Measurements from ENCODE around the gene SLIT1.
"Not testable (repeated sequence)": the region's sequence is repeated elsewhere in the genome, so short reads cannot be mapped to it uniquely, and the experiment has no call there.

Gene SLIT1

DNA sequence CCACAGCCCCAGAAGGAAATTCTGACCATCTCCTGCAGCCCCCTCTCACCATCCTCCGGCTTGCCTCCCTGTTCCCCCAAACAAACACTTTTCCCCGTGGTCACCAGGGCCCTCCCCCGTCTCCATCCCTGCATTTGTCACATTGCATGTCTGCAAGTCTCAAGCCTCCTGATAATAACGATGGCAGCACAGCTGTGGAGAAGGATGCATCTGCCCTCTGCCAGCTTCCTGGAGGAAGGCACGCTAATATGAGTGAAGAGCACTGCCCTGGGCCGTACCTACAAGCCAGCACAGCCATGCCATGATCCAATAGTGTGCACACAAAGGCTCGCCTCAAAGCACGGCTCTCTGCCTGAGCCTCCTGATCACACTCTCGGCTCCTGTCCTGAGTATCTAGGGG is 98.5 kb downstream of the SLIT1 start:
- H3K9ac ChIP-seq (ENCODE audit: low read length): no peak overlapping the region
- no peaks in the 10 kb centered on the region for H3K4me1 ChIP-seq (ENCODE audit: control insufficient read depth, low read depth, low read length)
- H3K27me3 ChIP-seq (ENCODE audit: control insufficient read depth, insufficient read depth, low read length): no peaks in the 10 kb centered on the region
- no peak overlapping the region for H3K27ac ChIP-seq (ENCODE audit: low read length)
- no peaks in the 10 kb centered on the region for H3K9me3 ChIP-seq (ENCODE audit: control insufficient read depth, low read depth, low read length)
- H3K36me3 ChIP-seq (ENCODE audit: control insufficient read depth, low read depth, low read length): no peaks in the 10 kb centered on the region
- H3K4me3 ChIP-seq (ENCODE audit: low read length): no peak overlapping the region

GRCh38 chr10:97086530-97086929 is 99.2 kb downstream of the SLIT1 start:
- Histone ChIP-seq H3K4me1 (ENCODE audit: control insufficient read depth, low read depth, low read length) (no peaks in the 10 kb centered on the region), H3K27ac (ENCODE audit: low read length) (no peak overlapping the region), H3K9ac (ENCODE audit: low read length) (no peak overlapping the region), H3K27me3 (ENCODE audit: control insufficient read depth, insufficient read depth, low read length) (no peaks in the 10 kb centered on the region), H3K9me3 (ENCODE audit: control insufficient read depth, low read depth, low read length) (no peaks in the 10 kb centered on the region), H3K4me3 (ENCODE audit: low read length) (no peak overlapping the region), H3K36me3 (ENCODE audit: control insufficient read depth, low read depth, low read length) (no peaks in the 10 kb centered on the region)

- H3K4me1 ChIP-seq (ENCODE audit: control insufficient read depth, low read depth, low read length): peaks cover 21% of the 10 kb centered on the region
- H3K27me3 ChIP-seq (ENCODE audit: control insufficient read depth, insufficient read depth, low read length): no peaks in the 10 kb centered on the region
These were observed 102.4 kb downstream of the SLIT1 start for GRCh38 chr10:97083228-97083829.

DNA sequence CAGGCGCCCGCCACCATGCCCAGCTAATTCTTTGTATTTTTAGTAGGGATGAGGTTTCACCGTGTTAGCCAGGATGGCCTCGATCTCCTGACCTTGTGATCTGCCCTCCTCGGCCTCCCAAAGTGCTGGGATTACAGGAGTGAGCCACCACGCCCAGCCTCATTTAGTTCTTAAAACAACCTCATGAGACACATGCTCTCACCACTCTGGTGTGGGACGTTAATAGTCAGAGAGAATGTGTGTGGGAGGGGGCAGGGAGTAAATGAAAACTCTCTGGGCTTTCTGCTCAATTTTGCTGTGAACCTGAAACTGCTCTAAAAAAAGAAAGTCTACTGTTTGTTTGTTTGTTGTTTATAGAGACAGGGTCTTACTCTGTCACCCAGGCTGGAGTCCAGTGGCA is 103.2 kb downstream of the SLIT1 start:
- not testable (repeated sequence) for H3K9ac ChIP-seq (ENCODE audit: low read length); H3K9me3 ChIP-seq (ENCODE audit: control insufficient read depth, low read depth, low read length); H3K27me3 ChIP-seq (ENCODE audit: control insufficient read depth, insufficient read depth, low read length); H3K27ac ChIP-seq (ENCODE audit: low read length); H3K36me3 ChIP-seq (ENCODE audit: control insufficient read depth, low read depth, low read length); H3K4me3 ChIP-seq (ENCODE audit: low read length)
- H3K4me1 ChIP-seq (ENCODE audit: control insufficient read depth, low read depth, low read length): peaks cover 21% of the 10 kb centered on the region

More at GRCh38 chr10:97083228-97083829, 102.4 kb downstream of the SLIT1 start:
- no peaks in the 10 kb centered on the region for H3K9me3 ChIP-seq (ENCODE audit: control insufficient read depth, low read depth, low read length)
- no peak overlapping the region for H3K27ac ChIP-seq (ENCODE audit: low read length)
- H3K36me3 ChIP-seq (ENCODE audit: control insufficient read depth, low read depth, low read length): no peaks in the 10 kb centered on the region
- no peak overlapping the region for H3K9ac ChIP-seq (ENCODE audit: low read length)
- H3K4me3 ChIP-seq (ENCODE audit: low read length): no peak overlapping the region

DNA sequence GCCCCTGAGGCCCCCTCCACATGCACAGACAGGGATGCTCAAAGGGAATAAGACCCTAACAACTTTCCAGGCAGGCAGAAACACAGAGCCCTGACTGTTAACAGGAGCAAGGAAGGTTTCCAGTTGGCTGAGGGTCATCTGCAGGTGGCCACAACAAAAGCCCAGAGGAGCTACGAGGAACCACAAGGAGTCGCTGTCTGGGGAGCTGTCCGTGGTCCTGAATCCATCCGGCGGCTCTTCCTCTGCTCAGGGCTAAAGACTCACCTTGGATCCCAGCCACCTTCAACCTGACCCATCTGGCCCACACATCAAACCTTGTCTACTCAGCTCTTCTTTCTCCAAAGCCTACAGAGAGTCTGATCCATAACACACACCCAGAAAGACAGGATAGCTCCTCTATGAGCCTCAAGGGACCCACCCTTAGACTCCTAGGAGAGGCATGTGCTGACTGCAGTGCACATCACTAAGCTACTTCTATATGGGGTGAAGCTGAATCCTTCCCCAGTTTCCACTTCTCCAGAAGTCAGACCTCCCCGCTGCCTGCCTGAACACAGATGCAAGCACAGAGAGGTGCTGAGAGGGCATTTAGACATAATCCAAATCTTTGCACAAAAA is 104.0 kb downstream of the SLIT1 start:
- Histone ChIP-seq H3K9me3 (ENCODE audit: control insufficient read depth, low read depth, low read length) (no peaks in the 10 kb centered on the region), H3K27ac (ENCODE audit: low read length) (no peak overlapping the region), H3K4me3 (ENCODE audit: low read length) (no peak overlapping the region), H3K36me3 (ENCODE audit: control insufficient read depth, low read depth, low read length) (no peaks in the 10 kb centered on the region), H3K4me1 (ENCODE audit: control insufficient read depth, low read depth, low read length) (peaks cover 21% of the 10 kb centered on the region), H3K27me3 (ENCODE audit: control insufficient read depth, insufficient read depth, low read length) (no peaks in the 10 kb centered on the region), H3K9ac (ENCODE audit: low read length) (no peak overlapping the region)

- H3K36me3 ChIP-seq (ENCODE audit: control insufficient read depth, low read depth, low read length): no peaks in the 10 kb centered on the region
- H3K9ac ChIP-seq (ENCODE audit: low read length): no peak overlapping the region
- no peak overlapping the region for H3K4me3 ChIP-seq (ENCODE audit: low read length)
- H3K4me1 ChIP-seq (ENCODE audit: control insufficient read depth, low read depth, low read length): peaks cover 21% of the 10 kb centered on the region
- H3K27ac ChIP-seq (ENCODE audit: low read length): no peak overlapping the region
- H3K27me3 ChIP-seq (ENCODE audit: control insufficient read depth, insufficient read depth, low read length): no peaks in the 10 kb centered on the region
- no peaks in the 10 kb centered on the region for H3K9me3 ChIP-seq (ENCODE audit: control insufficient read depth, low read depth, low read length)
These were observed 105.5 kb downstream of the SLIT1 start for GRCh38 chr10:97080051-97080776.

DNA sequence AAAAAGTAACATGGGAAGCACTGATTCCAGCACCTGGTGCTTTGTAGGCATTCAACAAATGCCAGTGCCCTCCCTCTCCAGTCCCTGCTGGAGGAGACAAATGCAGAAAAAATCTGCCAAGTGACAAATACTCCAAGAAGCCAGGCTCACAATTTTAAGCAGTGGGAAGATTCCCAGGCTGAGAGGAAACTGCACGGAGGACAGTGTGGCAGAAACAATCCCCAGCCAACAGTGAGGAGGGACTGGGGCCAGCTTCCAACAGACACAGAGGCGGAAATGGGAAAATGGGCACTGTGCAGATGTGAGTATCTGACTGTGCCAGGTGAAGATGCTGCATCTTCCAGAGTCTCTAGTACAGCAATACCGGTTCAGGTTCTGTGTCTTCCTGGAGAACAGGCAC is 106.3 kb downstream of the SLIT1 start:
- Histone ChIP-seq H3K27me3 (ENCODE audit: control insufficient read depth, insufficient read depth, low read length) (no peaks in the 10 kb centered on the region), H3K27ac (ENCODE audit: low read length) (no peak overlapping the region), H3K9ac (ENCODE audit: low read length) (no peak overlapping the region), H3K36me3 (ENCODE audit: control insufficient read depth, low read depth, low read length) (no peaks in the 10 kb centered on the region), H3K4me1 (ENCODE audit: control insufficient read depth, low read depth, low read length) (peaks cover 21% of the 10 kb centered on the region), H3K9me3 (ENCODE audit: control insufficient read depth, low read depth, low read length) (no peaks in the 10 kb centered on the region), H3K4me3 (ENCODE audit: low read length) (no peak overlapping the region)

DNA sequence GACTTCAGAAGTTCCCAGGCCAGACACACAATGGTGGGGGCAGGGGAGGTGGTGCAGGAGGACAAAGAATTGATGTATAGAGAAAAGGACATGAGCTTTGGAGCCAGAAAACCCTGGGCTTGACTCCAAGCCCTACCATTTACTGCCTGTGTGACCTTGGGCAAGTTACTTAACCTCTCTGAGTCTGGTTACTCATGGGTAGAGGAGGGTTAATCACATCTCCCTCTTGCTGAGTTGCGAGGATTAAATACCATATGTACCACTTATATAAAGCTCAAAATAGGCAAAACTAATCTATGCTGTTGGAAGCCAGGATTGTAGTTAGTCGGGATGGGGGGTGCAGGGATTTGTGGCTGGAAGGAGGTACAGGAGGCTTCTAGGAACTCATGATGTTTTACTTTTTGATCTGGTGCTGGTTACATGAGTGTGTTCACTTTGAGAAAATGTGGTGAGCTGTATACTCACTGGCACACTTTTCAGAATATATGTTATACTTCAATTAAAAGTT is 106.8 kb downstream of the SLIT1 start:
- no peaks in the 10 kb centered on the region for H3K9me3 ChIP-seq (ENCODE audit: control insufficient read depth, low read depth, low read length)
- peaks cover 21% of the 10 kb centered on the region for H3K4me1 ChIP-seq (ENCODE audit: control insufficient read depth, low read depth, low read length)
- no peaks in the 10 kb centered on the region for H3K36me3 ChIP-seq (ENCODE audit: control insufficient read depth, low read depth, low read length)
- H3K9ac ChIP-seq (ENCODE audit: low read length): no peak overlapping the region
- H3K27me3 ChIP-seq (ENCODE audit: control insufficient read depth, insufficient read depth, low read length): no peaks in the 10 kb centered on the region
- H3K27ac ChIP-seq (ENCODE audit: low read length): no peak overlapping the region
- no peak overlapping the region for H3K4me3 ChIP-seq (ENCODE audit: low read length)

DNA sequence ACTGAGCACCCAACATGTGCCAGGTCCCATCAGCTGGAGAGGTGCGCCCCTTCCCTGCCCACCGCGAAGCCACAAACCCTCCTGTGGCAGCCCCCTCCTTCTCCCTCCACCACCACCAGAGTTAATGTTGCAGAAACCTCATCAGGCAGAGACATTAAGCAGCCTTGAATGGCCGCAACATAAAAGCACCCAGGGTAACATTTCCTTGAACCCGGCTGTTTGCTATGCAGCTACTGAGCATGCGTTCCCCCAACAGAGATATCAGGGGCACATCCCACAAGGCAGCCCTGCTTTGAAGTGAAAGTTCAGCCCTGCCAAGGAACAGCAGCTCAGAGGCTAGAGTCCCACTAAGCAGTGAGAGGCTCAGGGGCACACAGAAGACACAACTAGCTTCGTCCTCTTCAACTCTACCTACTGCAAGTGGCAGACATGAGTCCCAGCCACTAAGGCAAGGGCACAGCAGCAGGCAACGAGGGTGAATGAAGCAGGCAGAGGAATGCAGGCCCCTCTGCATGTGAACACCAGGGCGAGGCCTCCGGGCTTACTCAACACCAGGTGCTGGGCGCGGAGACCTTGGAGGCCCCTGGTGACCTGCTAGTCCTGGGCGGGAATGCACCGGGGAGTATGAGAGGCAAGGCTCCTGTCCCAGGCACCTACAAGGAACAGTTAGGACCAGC is 107.4 kb downstream of the SLIT1 start:
- Histone ChIP-seq H3K27me3 (ENCODE audit: control insufficient read depth, insufficient read depth, low read length) (no peaks in the 10 kb centered on the region), H3K27ac (ENCODE audit: low read length) (no peak overlapping the region), H3K9me3 (ENCODE audit: control insufficient read depth, low read depth, low read length) (no peaks in the 10 kb centered on the region), H3K9ac (ENCODE audit: low read length) (no peak overlapping the region), H3K4me1 (ENCODE audit: control insufficient read depth, low read depth, low read length) (peaks cover 21% of the 10 kb centered on the region), H3K4me3 (ENCODE audit: low read length) (no peak overlapping the region), H3K36me3 (ENCODE audit: control insufficient read depth, low read depth, low read length) (no peaks in the 10 kb centered on the region)

DNA sequence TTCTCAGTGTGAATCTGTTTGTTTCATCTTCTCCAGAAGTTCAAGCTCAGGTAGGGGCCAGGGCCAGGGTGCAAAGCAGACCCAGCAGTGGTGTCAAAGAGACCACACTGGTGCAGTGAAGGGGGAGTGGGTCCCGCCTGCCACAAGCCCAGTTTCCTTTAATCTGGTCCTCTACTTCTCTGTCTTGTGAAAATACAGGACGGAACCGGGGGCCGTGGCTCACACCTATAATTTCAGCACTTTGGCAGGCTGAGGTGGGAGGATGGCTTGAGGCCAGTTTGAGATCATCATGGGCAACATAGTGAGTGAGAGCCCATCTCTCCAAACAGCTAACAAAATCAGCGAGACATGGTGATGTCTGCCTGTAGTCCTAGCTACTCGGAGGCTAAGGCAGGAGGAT is 109.0 kb downstream of the SLIT1 start:
- peaks cover 21% of the 10 kb centered on the region for H3K4me1 ChIP-seq (ENCODE audit: control insufficient read depth, low read depth, low read length)
- H3K27ac ChIP-seq (ENCODE audit: low read length): no peak overlapping the region
- H3K9ac ChIP-seq (ENCODE audit: low read length): no peak overlapping the region
- H3K36me3 ChIP-seq (ENCODE audit: control insufficient read depth, low read depth, low read length): no peaks in the 10 kb centered on the region
- H3K9me3 ChIP-seq (ENCODE audit: control insufficient read depth, low read depth, low read length): no peaks in the 10 kb centered on the region
- no peaks in the 10 kb centered on the region for H3K27me3 ChIP-seq (ENCODE audit: control insufficient read depth, insufficient read depth, low read length)
- no peak overlapping the region for H3K4me3 ChIP-seq (ENCODE audit: low read length)

- Histone ChIP-seq H3K4me1 (ENCODE audit: control insufficient read depth, low read depth, low read length) (peaks cover 21% of the 10 kb centered on the region), H3K27ac (ENCODE audit: low read length) (no peak overlapping the region), H3K36me3 (ENCODE audit: control insufficient read depth, low read depth, low read length) (no peaks in the 10 kb centered on the region), H3K9me3 (ENCODE audit: control insufficient read depth, low read depth, low read length) (no peaks in the 10 kb centered on the region), H3K4me3 (ENCODE audit: low read length) (no peak overlapping the region), H3K27me3 (ENCODE audit: control insufficient read depth, insufficient read depth, low read length) (no peaks in the 10 kb centered on the region), H3K9ac (ENCODE audit: low read length) (no peak overlapping the region)
These were observed 109.7 kb downstream of the SLIT1 start for GRCh38 chr10:97075961-97076525.

Measured in iPS-18a (cell line).